Small intestine (tissue), 7 donors: ENCODE measurements around the gene UNC45B. TPM values are rescaled to one million over a fixed set of nuclear protein-coding genes. Genes with fewer than 3 reads are reported as not detected.
A peak's percentile ranks its signal among the peaks of the same experiment; 100 is the strongest.

ENCODE experiments used
- DNase-seq, 2 donors: peaks; one replicate each; pipeline versions ENCODE4 v3.0.0 to v3.0.0-alpha.2; 2013
- FAIRE-seq: peaks from 2 replicates; lab custom pipeline; 2012; peaks lifted over from hg19 to GRCh38; lab: Jason Lieb, UNC
- H3K27ac ChIP-seq, 3 donors: one replicate each; pipeline ENCODE4 v1.5.1; 2013; ENCODE audit warnings: low read length in 2 of 3, mild to moderate bottlenecking in 2 of 3, control low read depth in 1 of 3, inconsistent platforms in 1 of 3, low read depth in 1 of 3, moderate library complexity in 1 of 3
- H3K27me3 ChIP-seq, 3 donors: one replicate each; pipeline ENCODE4 v1.6.1; 2013; ENCODE audit warnings: low read length in 3 of 3, inconsistent platforms in 1 of 3; ENCODE audit not compliant: control insufficient read depth in 3 of 3, insufficient read depth in 3 of 3
- H3K36me3 ChIP-seq, 3 donors: one replicate each; pipeline ENCODE4 v1.6.1; 2013; ENCODE audit warnings: low read length in 3 of 3, inconsistent platforms in 1 of 3, low read depth in 1 of 3, mild to moderate bottlenecking in 1 of 3, moderate library complexity in 1 of 3; ENCODE audit not compliant: control insufficient read depth in 3 of 3, insufficient read depth in 2 of 3
- H3K4me1 ChIP-seq, 3 donors: one replicate each; pipeline ENCODE4 v1.6.1; 2013; ENCODE audit warnings: low read length in 2 of 3, inconsistent platforms in 1 of 3, low read depth in 1 of 3, mild to moderate bottlenecking in 1 of 3, moderate library complexity in 1 of 3; ENCODE audit not compliant: control insufficient read depth in 3 of 3, insufficient read depth in 2 of 3
- H3K4me3 ChIP-seq, 3 donors: one replicate each; pipeline ENCODE4 v1.5.1; 2013; ENCODE audit warnings: low read length in 3 of 3, control low read depth in 1 of 3, inconsistent platforms in 1 of 3, low read depth in 1 of 3, mild to moderate bottlenecking in 1 of 3, moderate library complexity in 1 of 3
- H3K9me3 ChIP-seq, 2 donors: one replicate each; pipeline ENCODE4 v1.6.1; 2013; ENCODE audit warnings: low read depth in 1 of 2, low read length in 1 of 2; ENCODE audit not compliant: control insufficient read depth in 2 of 2, insufficient read depth in 1 of 2
- WGBS, 3 donors: extraction: QIAGEN DNeasy Blood & Tissue Kit; methylation state at CpG; one replicate each; pipeline ENCODE4 v1.1.7; 2013; 5-methylcytosine and 5-hydroxymethylcytosine counted together
- polyA plus RNA-seq, 4 donors: library from polyadenylated mRNA; stranded (reverse) in 3 of 4; unstranded in 1 of 4; fragments of 200-250 nt in 3 of 4; fragments of 120-200 nt in 1 of 4; gene quantifications; one replicate each; pipeline versions ENCODE4 v1.2.1 to v1.2.3, GENCODE V29; 2013
- donor health status: healthy with polysubstance abuse.
- donor health status: control.
- donor health status: control.
- donor health status: Bipolar disorder and iron deficiency.
- donor health status: healthy.

The UNC45B gene
- polyA plus RNA-seq, 4 donors, result 0.62 TPM; not detected in 3

DNA sequence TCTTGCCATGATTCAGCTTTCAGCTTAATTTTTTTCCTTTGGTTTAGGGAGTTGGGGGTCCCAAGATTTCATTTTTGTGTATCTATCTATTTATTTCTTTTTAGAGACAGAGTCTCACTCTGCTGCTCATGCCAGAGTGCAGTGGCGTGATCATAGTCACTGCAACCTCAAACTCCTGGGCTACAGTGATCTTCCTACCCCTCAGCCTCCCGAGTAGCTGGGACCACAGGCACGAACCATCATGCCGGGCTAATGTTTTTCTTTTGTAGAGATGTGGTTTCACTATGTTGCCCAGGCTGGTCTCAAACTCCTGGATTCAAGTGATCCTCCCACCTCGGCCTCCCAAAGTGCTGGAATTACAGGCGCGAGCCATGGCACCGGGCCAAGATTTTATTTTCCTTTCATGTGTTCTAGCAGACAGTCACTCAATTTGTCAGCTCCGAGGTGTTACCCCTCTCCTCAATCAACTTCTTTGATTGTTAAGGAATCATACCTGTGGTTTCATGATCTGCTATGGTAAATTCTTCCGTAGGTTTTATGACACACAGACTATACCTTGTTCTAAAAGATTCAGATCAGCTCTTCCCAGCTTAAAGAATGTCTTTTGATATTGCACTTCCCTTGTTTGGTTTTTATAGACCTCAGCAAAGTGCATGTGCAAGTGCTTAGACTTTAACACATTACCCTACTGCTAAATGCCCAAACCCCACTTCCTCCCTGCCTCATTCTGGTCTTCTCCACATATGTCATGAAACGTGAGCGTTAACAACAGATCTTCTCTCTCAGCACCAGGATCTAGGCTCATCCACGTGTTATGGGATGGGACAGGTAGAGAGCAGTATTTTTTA, 13.0 kb downstream of the UNC45B start:
- WGBS, 3 donors, result 54 to 68% (median 54%) methylated on average over 13 of the region's 13 CpGs
- Histone ChIP-seq H3K27ac (peak overlapping the region in 1 of 3 donors; percentile 52), H3K4me1 (no peaks in the 10 kb centered on the region), H3K4me3 (no peak overlapping the region), H3K36me3 (no peaks in the 10 kb centered on the region), H3K27me3 (peaks cover 0 to 2% (median 2%) of the 10 kb centered on the region in 3 donors), H3K9me3 (peaks cover 0 to 2% of the 10 kb centered on the region in 2 donors)
- FAIRE-seq (no peak), DNase-seq (peak in 1 of 2 donors; percentile 26)

DNA sequence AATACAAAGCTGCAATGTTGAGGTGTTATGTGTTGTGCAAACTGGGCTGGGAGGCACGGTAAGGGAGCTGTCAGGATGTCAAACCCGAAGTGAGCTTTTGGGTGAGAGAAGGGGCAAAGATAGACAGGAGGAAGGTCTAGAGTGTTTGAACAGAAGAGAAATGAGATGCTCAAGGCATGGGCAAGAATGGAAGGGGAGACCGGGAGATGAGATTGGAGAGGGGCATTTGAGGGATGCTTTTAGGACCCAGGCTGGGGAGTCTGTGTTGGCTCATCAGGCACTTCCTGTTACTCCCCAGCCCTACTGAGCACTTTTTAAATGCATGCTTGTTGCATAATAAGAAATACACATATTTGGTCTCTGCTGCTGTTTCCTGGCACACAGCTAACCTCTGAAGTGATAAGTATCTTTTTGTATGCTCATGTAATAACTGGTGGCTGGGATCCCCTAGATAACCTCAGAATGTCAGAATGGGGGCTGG, 13.7 kb downstream of the UNC45B start:
- peaks cover 0 to 2% (median 2%) of the 10 kb centered on the region in 3 donors for H3K27me3 ChIP-seq
- H3K9me3 ChIP-seq, result peaks cover 0 to 2% of the 10 kb centered on the region in 2 donors
- H3K4me3 ChIP-seq, result no peak overlapping the region
- H3K27ac ChIP-seq, result peak overlapping the region in 1 of 3 donors; percentile 52
- no peaks in the 10 kb centered on the region for H3K36me3 ChIP-seq
- no peak for FAIRE-seq
- WGBS, 3 donors, result 56 to 71% (median 66%) methylated on average over 3 of the region's 3 CpGs
- H3K4me1 ChIP-seq, result no peaks in the 10 kb centered on the region
- peak in 1 of 2 donors; percentile 21 for DNase-seq

DNA sequence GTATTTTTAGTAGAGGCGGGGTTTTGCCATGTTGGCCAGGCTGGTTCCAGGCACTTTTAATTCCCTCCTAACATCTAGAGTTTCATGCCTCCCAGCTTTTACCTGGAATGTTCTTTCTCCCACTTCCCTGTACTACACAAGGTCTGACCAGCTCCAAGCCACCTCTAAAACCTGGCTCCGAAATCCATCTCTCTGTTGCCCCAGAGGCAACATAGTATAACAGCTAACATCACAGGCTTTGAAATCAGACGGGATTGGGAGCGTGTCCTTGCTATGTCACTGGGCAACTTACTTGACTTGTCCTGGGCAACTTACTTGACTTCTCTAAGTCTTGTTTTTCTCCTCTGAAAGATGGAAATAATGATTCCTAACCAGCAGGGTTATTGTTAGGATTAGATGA, 15.1 kb downstream of the UNC45B start:
- no peaks in the 10 kb centered on the region for H3K4me1 ChIP-seq
- H3K9me3 ChIP-seq, result peaks cover 0 to 2% of the 10 kb centered on the region in 2 donors
- DNase-seq (no peak), FAIRE-seq (no peak)
- H3K36me3 ChIP-seq, result no peaks in the 10 kb centered on the region
- WGBS, 3 donors, result 85 to 86% (median 85%) methylated on average over 4 of the region's 4 CpGs
- no peak overlapping the region for H3K4me3 ChIP-seq
- H3K27me3 ChIP-seq, result peaks cover 0 to 2% (median 2%) of the 10 kb centered on the region in 3 donors
- H3K27ac ChIP-seq, result no peak overlapping the region

DNA sequence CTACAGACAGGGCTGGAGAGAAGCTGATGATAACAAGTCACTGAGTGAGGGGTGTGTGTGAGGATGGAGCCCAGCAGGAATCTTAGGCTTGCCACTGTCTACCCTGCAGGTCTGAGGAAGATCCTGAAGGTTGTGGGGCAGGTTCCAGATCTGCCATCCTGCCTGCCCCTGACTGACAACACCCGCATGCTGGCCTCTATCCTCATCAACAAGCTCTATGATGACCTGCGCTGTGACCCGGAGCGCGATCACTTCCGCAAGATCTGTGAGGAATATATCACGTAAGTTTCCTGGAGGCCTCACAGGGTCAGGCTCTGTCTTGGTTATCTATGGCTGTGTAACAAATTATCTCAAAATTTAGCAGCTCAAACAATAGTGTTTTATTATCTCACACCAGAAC, 16.3 kb downstream of the UNC45B start:
- Histone ChIP-seq H3K27me3 (peaks cover 0 to 2% (median 2%) of the 10 kb centered on the region in 3 donors), H3K36me3 (no peaks in the 10 kb centered on the region), H3K9me3 (peaks cover 0 to 2% of the 10 kb centered on the region in 2 donors), H3K4me1 (no peaks in the 10 kb centered on the region), H3K27ac (no peak overlapping the region), H3K4me3 (no peak overlapping the region)
- 93 to 94% (median 94%) methylated on average over 7 of the region's 7 CpGs for WGBS, 3 donors
- DNase-seq, result no peak
- FAIRE-seq, result no peak

DNA sequence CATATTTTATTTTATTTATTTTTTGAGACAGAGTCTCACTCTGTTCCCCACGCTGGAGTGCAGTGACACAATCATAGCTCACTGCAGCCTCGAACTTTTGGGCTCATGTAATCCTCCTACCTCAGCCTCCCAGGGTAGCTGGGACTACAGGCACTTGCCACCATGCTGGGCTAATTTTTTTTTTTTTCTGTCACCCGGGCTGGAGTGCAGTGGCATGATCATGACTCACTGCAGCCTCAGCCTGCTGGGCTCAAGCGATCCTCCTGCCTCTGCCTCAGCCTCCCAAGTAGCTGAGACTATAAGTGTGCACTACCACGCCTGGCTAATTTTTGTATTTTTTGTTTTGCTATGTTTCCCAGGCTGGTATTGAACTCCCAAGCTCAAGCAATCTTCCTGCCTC, 17.1 kb downstream of the UNC45B start:
- Histone ChIP-seq H3K9me3 (peaks cover 0 to 2% of the 10 kb centered on the region in 2 donors), H3K27me3 (peaks cover 0 to 2% (median 0%) of the 10 kb centered on the region in 3 donors), H3K36me3 (no peaks in the 10 kb centered on the region), H3K27ac (no peak overlapping the region), H3K4me3 (no peak overlapping the region), H3K4me1 (no peaks in the 10 kb centered on the region)
- FAIRE-seq (no peak), DNase-seq (no peak)
- 54 to 80% (median 67%) methylated on average over 5 of the region's 5 CpGs for WGBS, 3 donors

DNA sequence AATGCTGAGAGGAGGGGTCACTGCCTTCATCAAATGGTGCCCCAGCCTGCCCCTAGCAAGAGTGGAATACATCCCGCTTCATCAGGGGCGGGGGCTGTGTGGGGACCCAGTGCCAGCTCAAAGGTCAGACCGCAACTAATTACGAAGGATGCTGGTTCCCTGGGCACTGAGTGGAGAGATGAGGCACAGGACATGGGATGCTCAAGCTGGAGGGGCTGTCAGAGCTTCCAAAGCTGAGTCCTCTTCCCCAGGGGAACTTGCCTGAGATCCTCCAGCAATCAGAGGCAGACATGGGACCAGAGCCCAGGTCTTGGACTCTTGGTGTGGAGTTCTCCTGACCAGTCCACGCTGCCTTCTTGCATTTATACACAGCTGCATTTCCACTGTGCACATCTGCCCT, 18.9 kb downstream of the UNC45B start:
- FAIRE-seq, result no peak
- 50 to 69% (median 61%) methylated on average over 5 of the region's 5 CpGs for WGBS, 3 donors
- H3K4me3 ChIP-seq, result no peak overlapping the region

DNA sequence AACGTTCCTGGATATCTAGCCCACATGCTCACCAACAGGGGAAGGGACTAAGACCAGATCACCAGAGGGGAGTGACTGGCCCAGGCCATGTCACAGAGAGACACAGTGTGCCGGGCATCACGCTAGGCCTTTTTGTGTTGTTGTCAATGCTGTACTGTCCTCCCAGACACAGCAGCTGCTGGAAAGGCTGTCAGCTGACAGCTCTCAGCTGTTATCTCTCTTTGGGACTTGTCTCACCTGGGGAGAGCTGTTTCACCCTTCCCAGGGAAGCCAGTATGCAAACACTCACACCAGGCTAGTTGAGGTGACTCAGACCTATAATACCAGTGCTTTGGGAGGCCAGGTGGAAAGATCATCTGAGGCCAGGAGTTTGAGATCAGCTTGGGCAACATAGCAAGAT, 19.4 kb downstream of the UNC45B start:
- H3K36me3 ChIP-seq, result no peaks in the 10 kb centered on the region
- H3K9me3 ChIP-seq, result no peaks in the 10 kb centered on the region
- no peak for DNase-seq
- no peak overlapping the region for H3K27ac ChIP-seq
- FAIRE-seq, result no peak
- no peaks in the 10 kb centered on the region for H3K27me3 ChIP-seq
- H3K4me1 ChIP-seq, result no peaks in the 10 kb centered on the region
- WGBS, 3 donors, result 30 to 64% (median 48%) methylated on average over 3 of the region's 3 CpGs
- H3K4me3 ChIP-seq, result no peak overlapping the region

More for the DNA sequence above, 18.9 kb downstream of the UNC45B start:
- no peak for DNase-seq
- Histone ChIP-seq H3K36me3 (no peaks in the 10 kb centered on the region), H3K27me3 (peaks cover 0 to under 1% (median 0%) of the 10 kb centered on the region in 3 donors), H3K9me3 (no peaks in the 10 kb centered on the region), H3K4me1 (no peaks in the 10 kb centered on the region), H3K27ac (no peak overlapping the region)

DNA sequence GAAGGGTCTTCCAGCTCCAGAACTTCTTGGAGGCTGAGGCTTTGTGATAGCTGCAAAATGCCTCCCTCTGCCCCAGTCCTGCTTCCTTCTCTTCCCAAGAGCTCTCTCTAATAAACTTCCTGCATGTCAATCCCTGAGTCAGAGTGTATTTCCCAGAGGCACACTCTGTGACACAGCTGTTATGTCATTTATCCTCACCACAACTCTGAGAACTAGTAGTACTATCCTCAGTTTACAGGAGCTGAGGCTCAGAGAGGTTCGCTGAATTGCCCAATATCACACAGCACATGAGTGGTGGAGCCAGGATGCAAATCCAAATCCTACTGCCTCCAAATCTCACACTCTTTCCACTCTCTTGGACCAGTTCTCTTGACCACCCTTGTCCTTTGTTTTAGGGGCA, 20.0 kb downstream of the UNC45B start:
- FAIRE-seq (no peak), DNase-seq (no peak)
- WGBS, 3 donors, result 83 to 92% (median 85%) methylated on average over 1 of the region's 1 CpG
- no peaks in the 10 kb centered on the region for H3K9me3 ChIP-seq
- H3K27me3 ChIP-seq, result no peaks in the 10 kb centered on the region
- H3K4me1 ChIP-seq, result no peaks in the 10 kb centered on the region
- H3K27ac ChIP-seq, result no peak overlapping the region
- H3K36me3 ChIP-seq, result no peaks in the 10 kb centered on the region
- no peak overlapping the region for H3K4me3 ChIP-seq
